Activated CD4-positive, alpha-beta T cell treated with anti-CD3 and anti-CD28 coated beads, Interleukin-2, amount 10 ng/mL, durations not matched to agents 24 days and 14 days (primary cell): ENCODE results near the gene EYA2. TPM values are rescaled to one million over a fixed set of nuclear protein-coding genes. Genes with fewer than 3 reads are reported as not detected.

ENCODE experiments used
- DNase-seq: peaks from one replicate; pipeline ENCODE4 v3.0.0; 2022
- H3K27ac Mint-ChIP-seq: one replicate; pipeline ENCODE4 v1.8.0; 2022; ENCODE audit warnings: mild to moderate bottlenecking, mixed read lengths
- H3K27me3 Mint-ChIP-seq: one replicate; pipeline ENCODE4 v1.8.0; 2022; ENCODE audit warnings: mixed read lengths
- H3K36me3 Mint-ChIP-seq: one replicate; pipeline ENCODE4 v1.8.0; 2022; ENCODE audit warnings: low read depth, mild to moderate bottlenecking, mixed read lengths
- H3K4me1 Mint-ChIP-seq: one replicate; pipeline ENCODE4 v1.8.0; 2021; ENCODE audit warnings: mixed read lengths
- H3K4me3 Mint-ChIP-seq: one replicate; pipeline ENCODE4 v1.8.0; 2022; ENCODE audit warnings: mild to moderate bottlenecking, moderate library complexity, mixed read lengths
- H3K9me3 Mint-ChIP-seq: one replicate; pipeline ENCODE4 v1.8.0; 2021; ENCODE audit warnings: mixed read lengths
- intact Hi-C: fragments of 100-400 bp; cut with micrococcal nuclease; formaldehyde crosslinking; loops from one replicate; pipeline ENCODE4 v1.15.1; 2023
- total RNA-seq: library from RNA; stranded (reverse); gene quantifications from 2 replicates; pipeline ENCODE4 v1.2.3, GENCODE V29; 2022

Gene EYA2
- total RNA-seq, 1 donor from 2014 or later = not detected

GRCh38 chr20:47099825-47100441 lies 205.3 kb downstream of the EYA2 start:
- peaks cover 6% of the 10 kb centered on the region for H3K27me3 Mint-ChIP-seq

GRCh38 chr20:47102629-47103028 lies 208.0 kb downstream of the EYA2 start:
- no peaks in the 10 kb centered on the region for H3K36me3 Mint-ChIP-seq
- no peak overlapping the region for H3K4me3 Mint-ChIP-seq
- H3K4me1 Mint-ChIP-seq = no peaks in the 10 kb centered on the region
- no peak for DNase-seq
- peaks cover 1% of the 10 kb centered on the region for H3K27me3 Mint-ChIP-seq
- no peak overlapping the region for H3K27ac Mint-ChIP-seq
- H3K9me3 Mint-ChIP-seq = peaks cover 8% of the 10 kb centered on the region
- intact Hi-C loops = no loop called here

More at GRCh38 chr20:47099825-47100441, 205.3 kb downstream of the EYA2 start:
- intact Hi-C loops = no loop called here
- no peak overlapping the region for H3K4me3 Mint-ChIP-seq
- no peak for DNase-seq
- no peaks in the 10 kb centered on the region for H3K36me3 Mint-ChIP-seq
- peaks cover 9% of the 10 kb centered on the region for H3K9me3 Mint-ChIP-seq
- H3K27ac Mint-ChIP-seq = no peak overlapping the region
- no peaks in the 10 kb centered on the region for H3K4me1 Mint-ChIP-seq

GRCh38 chr20:47106786-47107185 lies 212.1 kb downstream of the EYA2 start:
- H3K4me3 Mint-ChIP-seq = no peak overlapping the region
- peaks cover 10% of the 10 kb centered on the region for H3K9me3 Mint-ChIP-seq
- no peaks in the 10 kb centered on the region for H3K4me1 Mint-ChIP-seq
- H3K36me3 Mint-ChIP-seq = no peaks in the 10 kb centered on the region
- DNase-seq = no peak
- H3K27ac Mint-ChIP-seq = no peak overlapping the region
- intact Hi-C loops = no loop called here
- peaks cover 1% of the 10 kb centered on the region for H3K27me3 Mint-ChIP-seq

- no peak overlapping the region for H3K4me3 Mint-ChIP-seq
Observed at GRCh38 chr20:47108994-47109393, 214.4 kb downstream of the EYA2 start.

GRCh38 chr20:47110819-47111218 lies 216.2 kb downstream of the EYA2 start:
- no peak for DNase-seq
- Mint-ChIP-seq H3K27ac (no peak overlapping the region), H3K9me3 (peaks cover 4% of the 10 kb centered on the region), H3K36me3 (no peaks in the 10 kb centered on the region), H3K4me3 (no peak overlapping the region), H3K4me1 (no peaks in the 10 kb centered on the region), H3K27me3 (no peaks in the 10 kb centered on the region)
- intact Hi-C loops = no loop called here

More at GRCh38 chr20:47108994-47109393, 214.4 kb downstream of the EYA2 start:
- peaks cover 1% of the 10 kb centered on the region for H3K27me3 Mint-ChIP-seq
- no peaks in the 10 kb centered on the region for H3K36me3 Mint-ChIP-seq
- DNase-seq = no peak
- intact Hi-C loops = no loop called here
- H3K9me3 Mint-ChIP-seq = peaks cover 4% of the 10 kb centered on the region
- no peak overlapping the region for H3K27ac Mint-ChIP-seq
- no peaks in the 10 kb centered on the region for H3K4me1 Mint-ChIP-seq

GRCh38 chr20:47111576-47111975 lies 216.9 kb downstream of the EYA2 start:
- peaks cover 4% of the 10 kb centered on the region for H3K9me3 Mint-ChIP-seq
- no peak overlapping the region for H3K4me3 Mint-ChIP-seq
- no peak for DNase-seq
- no peaks in the 10 kb centered on the region for H3K4me1 Mint-ChIP-seq
- H3K36me3 Mint-ChIP-seq = no peaks in the 10 kb centered on the region
- intact Hi-C loops = no loop called here
- H3K27me3 Mint-ChIP-seq = no peaks in the 10 kb centered on the region
- no peak overlapping the region for H3K27ac Mint-ChIP-seq

GRCh38 chr20:47113362-47114109 lies 218.9 kb downstream of the EYA2 start:
- peaks cover 5% of the 10 kb centered on the region for H3K27me3 Mint-ChIP-seq
- no peak for DNase-seq
- no peaks in the 10 kb centered on the region for H3K9me3 Mint-ChIP-seq
- H3K36me3 Mint-ChIP-seq = no peaks in the 10 kb centered on the region
- H3K4me3 Mint-ChIP-seq = no peak overlapping the region
- intact Hi-C loops = no loop called here
- no peaks in the 10 kb centered on the region for H3K4me1 Mint-ChIP-seq
- no peak overlapping the region for H3K27ac Mint-ChIP-seq

- Mint-ChIP-seq H3K27ac (no peak overlapping the region), H3K9me3 (no peaks in the 10 kb centered on the region), H3K4me1 (no peaks in the 10 kb centered on the region), H3K36me3 (no peaks in the 10 kb centered on the region), H3K27me3 (peaks cover 15% of the 10 kb centered on the region), H3K4me3 (no peak overlapping the region)
- DNase-seq = no peak
- intact Hi-C loops = no loop called here
Observed at GRCh38 chr20:47115694-47116093, 221.1 kb downstream of the EYA2 start.

GRCh38 chr20:47117371-47117770 lies 222.7 kb downstream of the EYA2 start:
- no peaks in the 10 kb centered on the region for H3K9me3 Mint-ChIP-seq
- no peak for DNase-seq
- H3K36me3 Mint-ChIP-seq = no peaks in the 10 kb centered on the region
- no peak overlapping the region for H3K4me3 Mint-ChIP-seq
- no peaks in the 10 kb centered on the region for H3K4me1 Mint-ChIP-seq
- peaks cover 15% of the 10 kb centered on the region for H3K27me3 Mint-ChIP-seq
- H3K27ac Mint-ChIP-seq = no peak overlapping the region
- intact Hi-C loops = no loop called here

GRCh38 chr20:47117773-47118172 lies 223.1 kb downstream of the EYA2 start:
- Mint-ChIP-seq H3K4me1 (no peaks in the 10 kb centered on the region), H3K27ac (no peak overlapping the region), H3K27me3 (peaks cover 15% of the 10 kb centered on the region), H3K9me3 (no peaks in the 10 kb centered on the region), H3K36me3 (no peaks in the 10 kb centered on the region), H3K4me3 (no peak overlapping the region)
- no peak for DNase-seq
- intact Hi-C loops = no loop called here

GRCh38 chr20:47118206-47118605 lies 223.6 kb downstream of the EYA2 start:
- no peaks in the 10 kb centered on the region for H3K4me1 Mint-ChIP-seq
- intact Hi-C loops = no loop called here
- no peak for DNase-seq
- H3K4me3 Mint-ChIP-seq = no peak overlapping the region
- H3K27me3 Mint-ChIP-seq = peaks cover 15% of the 10 kb centered on the region
- H3K9me3 Mint-ChIP-seq = no peaks in the 10 kb centered on the region
- H3K36me3 Mint-ChIP-seq = no peaks in the 10 kb centered on the region
- no peak overlapping the region for H3K27ac Mint-ChIP-seq

GRCh38 chr20:47118641-47119040 lies 224.0 kb downstream of the EYA2 start:
- H3K4me3 Mint-ChIP-seq = no peak overlapping the region
- H3K27me3 Mint-ChIP-seq = peaks cover 15% of the 10 kb centered on the region
- no peaks in the 10 kb centered on the region for H3K36me3 Mint-ChIP-seq
- no peaks in the 10 kb centered on the region for H3K4me1 Mint-ChIP-seq
- H3K27ac Mint-ChIP-seq = no peak overlapping the region
- intact Hi-C loops = no loop called here
- no peak for DNase-seq
- H3K9me3 Mint-ChIP-seq = no peaks in the 10 kb centered on the region

GRCh38 chr20:47120346-47120936 lies 225.8 kb downstream of the EYA2 start:
- intact Hi-C loops = no loop called here
- Mint-ChIP-seq H3K4me1 (no peaks in the 10 kb centered on the region), H3K9me3 (no peaks in the 10 kb centered on the region), H3K27me3 (peaks cover 16% of the 10 kb centered on the region), H3K27ac (no peak overlapping the region), H3K4me3 (no peak overlapping the region), H3K36me3 (no peaks in the 10 kb centered on the region)
- DNase-seq = no peak

- Mint-ChIP-seq H3K4me1 (no peaks in the 10 kb centered on the region), H3K27me3 (peaks cover 29% of the 10 kb centered on the region), H3K27ac (no peak overlapping the region), H3K4me3 (no peak overlapping the region), H3K9me3 (no peaks in the 10 kb centered on the region), H3K36me3 (no peaks in the 10 kb centered on the region)
- intact Hi-C loops = no loop called here
- no peak for DNase-seq
Observed at GRCh38 chr20:47122560-47122959, 227.9 kb downstream of the EYA2 start.
